OCI-LY1 (cell line): Measurements from ENCODE around the gene KRTAP5-1.

Experiments used
- H2AFZ ChIP-seq: fragments of 200-600 bp; sonication (generic), shearing (Covaris generic); 2 replicates; pipeline ENCODE4 v1.6.0; 2014; ENCODE audit warnings: antibody characterized with exemption, mild to moderate bottlenecking, low read length
- H3F3A ChIP-seq: fragments of 200-600 bp; sonication (generic), shearing (Covaris generic); 2 replicates; pipeline ENCODE4 v1.6.0; 2014; ENCODE audit warnings: mild to moderate bottlenecking, antibody characterized with exemption, low read length, moderate library complexity; ENCODE audit not compliant: insufficient read depth
- H3K27ac ChIP-seq: fragments of 200-600 bp; sonication (generic); 2 replicates; pipeline ENCODE4 v1.5.1; 2014; ENCODE audit warnings: low read length, mixed run types, mild to moderate bottlenecking, low read depth; ENCODE audit not compliant: poor library complexity, severe bottlenecking
- H3K27me3 ChIP-seq: fragments of 200-600 bp; sonication (generic); 2 replicates; pipeline ENCODE4 v1.6.0; 2014; ENCODE audit warnings: antibody characterized with exemption, mild to moderate bottlenecking, low read length, moderate library complexity; ENCODE audit not compliant: insufficient read depth
- H3K36me3 ChIP-seq: fragments of 200-600 bp; sonication (generic); 2 replicates; pipeline ENCODE4 v1.6.1; 2014; ENCODE audit warnings: mild to moderate bottlenecking, antibody characterized with exemption, low read length, moderate library complexity, mixed read lengths; ENCODE audit not compliant: insufficient read depth
- H3K4me1 ChIP-seq: fragments of 200-600 bp; sonication (generic); 2 replicates; pipeline ENCODE4 v1.5.1; 2014; ENCODE audit warnings: mild to moderate bottlenecking, low read length, moderate library complexity; ENCODE audit not compliant: insufficient read depth, severe bottlenecking
- H3K4me2 ChIP-seq: fragments of 200-600 bp; sonication (generic), shearing (Covaris generic); 2 replicates; pipeline ENCODE4 v1.6.1; 2014; ENCODE audit warnings: low read length
- H3K4me3 ChIP-seq: fragments of 200-600 bp; sonication (generic); 2 replicates; pipeline ENCODE4 v1.5.1; 2014; ENCODE audit warnings: low read length, low read depth, mild to moderate bottlenecking, mixed read lengths; ENCODE audit not compliant: poor library complexity, severe bottlenecking
- H3K79me2 ChIP-seq: fragments of 200-600 bp; shearing (Covaris generic); 2 replicates; pipeline ENCODE4 v1.6.1; 2016; ENCODE audit warnings: mixed run types, low read length, mixed read lengths; ENCODE audit not compliant: insufficient read depth
- H3K9ac ChIP-seq: fragments of 200-600 bp; sonication (generic), shearing (Covaris generic); 2 replicates; pipeline ENCODE4 v1.6.1; 2014; ENCODE audit warnings: mild to moderate bottlenecking, low read length, mixed read lengths
- H3K9me2 ChIP-seq: fragments of 200-600 bp; sonication (generic), shearing (Covaris generic); 2 replicates; pipeline ENCODE4 v1.6.1; 2014; ENCODE audit warnings: low read depth, mild to moderate bottlenecking, low read length, mixed read lengths
- H3K9me3 ChIP-seq: fragments of 200-600 bp; shearing (Covaris generic); 2 replicates; pipeline ENCODE4 v1.6.1; 2014; ENCODE audit warnings: low read length, mixed read lengths
- H4K20me1 ChIP-seq: fragments of 200-600 bp; sonication (generic), shearing (Covaris generic); 2 replicates; pipeline ENCODE4 v1.6.0; 2016; ENCODE audit warnings: mild to moderate bottlenecking, low read length; ENCODE audit not compliant: insufficient read depth
- CTCF ChIP-seq: fragments of 200-600 bp; sonication (generic), shearing (Covaris generic); IDR thresholded peaks from 2 replicates; pipeline ENCODE4 v1.5.1; 2017; ENCODE audit warnings: mild to moderate bottlenecking, antibody characterized with exemption, low read length, moderate library complexity, mixed read lengths
- EZH2 ChIP-seq: fragments of 200-600 bp; sonication (generic), shearing (Covaris generic); IDR thresholded peaks from 2 replicates; pipeline ENCODE4 v1.8.0; 2017; ENCODE audit warnings: borderline replicate concordance, mixed run types, mild to moderate bottlenecking, antibody characterized with exemption, low read length, moderate library complexity, mixed read lengths

Gene KRTAP5-1

GRCh38 chr11:1542267-1542666, 42.8 kb downstream of the KRTAP5-1 start:
- Histone ChIP-seq H2AFZ (no peak overlapping the region), H3K9ac (no peak overlapping the region)
- TF ChIP-seq CTCF (no peak), EZH2 (no peak)

GRCh38 chr11:1541474-1542204, 43.4 kb downstream of the KRTAP5-1 start:
- no peak overlapping the region for H3K9ac ChIP-seq
- H2AFZ ChIP-seq, result no peak overlapping the region
- H3K4me1 ChIP-seq, result no peaks in the 10 kb centered on the region
- H3K27me3 ChIP-seq, result peaks cover 18% of the 10 kb centered on the region
- no peaks in the 10 kb centered on the region for H3K36me3 ChIP-seq
- TF ChIP-seq EZH2 (no peak), CTCF (no peak)
- no peaks in the 10 kb centered on the region for H3K79me2 ChIP-seq
- H3K4me2 ChIP-seq, result no peak overlapping the region
- H3K9me3 ChIP-seq, result no peaks in the 10 kb centered on the region
- no peak overlapping the region for H3K4me3 ChIP-seq
- no peaks in the 10 kb centered on the region for H3F3A ChIP-seq
- no peak overlapping the region for H3K27ac ChIP-seq
- no peaks in the 10 kb centered on the region for H4K20me1 ChIP-seq
- H3K9me2 ChIP-seq, result no peaks in the 10 kb centered on the region

More at GRCh38 chr11:1542267-1542666, 42.8 kb downstream of the KRTAP5-1 start:
- Histone ChIP-seq H3K27me3 (peaks cover 18% of the 10 kb centered on the region), H3K4me2 (no peak overlapping the region), H3K36me3 (no peaks in the 10 kb centered on the region), H3K9me3 (no peaks in the 10 kb centered on the region), H3K9me2 (no peaks in the 10 kb centered on the region), H3K4me1 (no peaks in the 10 kb centered on the region), H3K79me2 (no peaks in the 10 kb centered on the region), H3K4me3 (no peak overlapping the region), H3K27ac (no peak overlapping the region), H3F3A (no peaks in the 10 kb centered on the region), H4K20me1 (no peaks in the 10 kb centered on the region)

- Histone ChIP-seq H3K4me1 (no peaks in the 10 kb centered on the region), H4K20me1 (no peaks in the 10 kb centered on the region), H3K36me3 (no peaks in the 10 kb centered on the region), H3K9me3 (no peaks in the 10 kb centered on the region), H3K4me3 (no peak overlapping the region), H3K9me2 (no peaks in the 10 kb centered on the region), H3F3A (no peaks in the 10 kb centered on the region), H3K27ac (no peak overlapping the region), H3K27me3 (peaks cover 16% of the 10 kb centered on the region; the same call in 1 of the 2 replicates), H2AFZ (no peak overlapping the region), H3K9ac (no peak overlapping the region), H3K4me2 (no peak overlapping the region), H3K79me2 (no peaks in the 10 kb centered on the region)
- TF ChIP-seq CTCF (no peak), EZH2 (no peak)
Measured at GRCh38 chr11:1540074-1540473, 45.0 kb downstream of the KRTAP5-1 start.
